A673 (cell line): ENCODE measurements around the gene LRFN5. TPM values are rescaled to one million over a fixed set of nuclear protein-coding genes. Genes with fewer than 3 reads are reported as not detected.

Source experiments
- BruUV-seq: library from RNA; stranded (reverse); fragments of 400-500 nt; replicated peaks from 2 replicates; lab custom pipeline; 2021; lab: Mats Ljungman, UMichigan
- CTCF ChIA-PET: fragments of 300-600 bp; sonication (Branson Sonifier 250); formaldehyde crosslinking; loops from one replicate; lab custom pipeline; 2022; ENCODE audit warnings: antibody characterized with exemption; lab: Charles Lee
- POLR2A ChIA-PET: fragments of 300-600 bp; sonication (Branson Sonifier 250); formaldehyde crosslinking; loops from one replicate; lab custom pipeline; 2022; ENCODE audit warnings: antibody characterized with exemption; ENCODE audit not compliant: low non-redundant PET; lab: Charles Lee
- DNase-seq: peaks from one replicate; pipeline ENCODE4 v3.0.0-alpha.2; 2015; ENCODE audit warnings: low spot score
- H3K27ac ChIP-seq: fragments of 200-600 bp; sonication (generic); 2 replicates; pipeline ENCODE4 v1.5.1; 2016; ENCODE audit warnings: mixed run types, low read depth, mild to moderate bottlenecking, mixed read lengths, antibody characterized with exemption, low read length; ENCODE audit not compliant: poor library complexity, severe bottlenecking
- H3K27me3 ChIP-seq: fragments of 200-600 bp; sonication (generic); replicated peaks from 2 replicates; pipeline ENCODE4 v1.6.1; 2017; ENCODE audit warnings: mixed run types, low read depth, mild to moderate bottlenecking, mixed read lengths, antibody characterized with exemption, low read length; ENCODE audit not compliant: insufficient read depth, poor library complexity
- H3K36me3 ChIP-seq: fragments of 200-600 bp; sonication (generic); 2 replicates; pipeline ENCODE4 v1.6.1; 2016; ENCODE audit warnings: mixed run types, mild to moderate bottlenecking, mixed read lengths, antibody characterized with exemption, low read length; ENCODE audit not compliant: insufficient read depth, poor library complexity, severe bottlenecking
- H3K4me1 ChIP-seq: fragments of 200-600 bp; sonication (generic); 2 replicates; pipeline ENCODE4 v1.6.1; 2017; ENCODE audit warnings: mixed run types, mild to moderate bottlenecking, mixed read lengths, antibody characterized with exemption, low read length; ENCODE audit not compliant: insufficient read depth, poor library complexity, severe bottlenecking
- H3K4me3 ChIP-seq: fragments of 200-600 bp; sonication (generic); 2 replicates; pipeline ENCODE4 v1.5.1; 2016; ENCODE audit warnings: low read depth, mixed run types, mild to moderate bottlenecking, mixed read lengths, low read length; ENCODE audit not compliant: poor library complexity, severe bottlenecking
- H3K9me3 ChIP-seq: fragments of 200-600 bp; sonication (generic); 2 replicates; pipeline ENCODE4 v1.6.1; 2016; ENCODE audit warnings: mixed run types, low read depth, mild to moderate bottlenecking, mixed read lengths, antibody characterized with exemption, low read length; ENCODE audit not compliant: poor library complexity, severe bottlenecking
- EZH2 ChIP-seq: fragments of 200-600 bp; sonication (generic); IDR thresholded peaks from 2 replicates; pipeline ENCODE4 v1.6.1; 2017; ENCODE audit warnings: borderline replicate concordance, low read depth, mild to moderate bottlenecking, mixed read lengths, antibody characterized with exemption, low read length; ENCODE audit not compliant: poor library complexity, severe bottlenecking
- intact Hi-C: fragments of 100-400 bp; cut with micrococcal nuclease; formaldehyde crosslinking; loops from one replicate; pipeline ENCODE4 v1.10.0; 2022; ENCODE audit not compliant: unreplicated experiment
- total RNA-seq: library from RNA; stranded (reverse); gene quantifications from 2 replicates; pipeline ENCODE4 v1.2.3, GENCODE V29; 2021
- TF ChIP-seq, protein P1 (sequence below): fragments of 300-800, 200-600 bp; sonication (generic); conservative IDR thresholded peaks from 2 replicates; pipeline ENCODE4 v1.5.1; 2017; ENCODE audit warnings: low read depth, mild to moderate bottlenecking, antibody characterized with exemption, low read length, moderate library complexity, mixed read lengths

The LRFN5 gene
- total RNA-seq, 1 experiment from 2014 or later = 51.3 TPM

DNA sequence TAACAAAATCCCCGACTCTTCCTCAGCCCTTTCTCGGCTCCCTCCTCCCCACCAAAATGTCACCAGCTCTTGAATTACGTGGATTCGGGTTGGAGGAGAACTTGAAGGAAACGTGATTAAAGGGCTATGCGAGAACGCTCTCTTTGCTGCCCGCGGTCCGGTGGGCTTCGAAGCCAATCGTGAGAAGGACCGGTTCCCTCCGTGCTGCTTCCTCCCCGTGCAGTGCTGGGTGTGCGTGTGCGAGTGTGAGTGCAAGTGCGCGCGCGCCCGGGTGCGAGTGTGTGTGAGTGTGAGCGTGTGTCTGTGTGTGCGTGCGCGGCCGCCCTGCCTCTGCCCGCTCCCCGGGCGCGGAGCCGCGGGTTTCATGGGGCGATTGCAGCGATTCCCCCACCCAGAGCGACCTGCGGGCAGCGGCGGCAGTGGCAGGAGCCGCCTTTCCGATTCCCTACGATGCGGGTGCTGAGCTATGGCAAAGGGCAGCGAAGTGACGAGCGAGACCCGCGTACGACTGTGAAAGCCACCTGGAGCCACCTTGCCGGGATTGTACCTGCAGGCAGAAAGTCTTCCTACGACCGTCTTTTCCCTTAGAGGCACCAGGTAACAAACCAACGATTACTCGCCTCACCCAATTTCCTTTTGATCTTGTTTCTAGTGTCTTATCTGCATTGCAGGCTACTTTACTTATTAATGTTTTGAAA lies 1.4 kb downstream of the LRFN5 start:
- intact Hi-C loops = loop anchor here (5.0 to 10.0 kb wide), 5 partner anchors 59 to 1193 kb away; no protein-coding TSS in a partner anchor
- Histone ChIP-seq H3K27me3 (no peaks in the 10 kb centered on the region), H3K27ac (peak overlapping the region; percentile 84), H3K4me1 (peaks cover 21% of the 10 kb centered on the region), H3K9me3 (no peaks in the 10 kb centered on the region), H3K36me3 (no peaks in the 10 kb centered on the region), H3K4me3 (peak overlapping the region; percentile 79)
- DNase-seq = peak; percentile 58
- TF ChIP-seq, protein P1, sequence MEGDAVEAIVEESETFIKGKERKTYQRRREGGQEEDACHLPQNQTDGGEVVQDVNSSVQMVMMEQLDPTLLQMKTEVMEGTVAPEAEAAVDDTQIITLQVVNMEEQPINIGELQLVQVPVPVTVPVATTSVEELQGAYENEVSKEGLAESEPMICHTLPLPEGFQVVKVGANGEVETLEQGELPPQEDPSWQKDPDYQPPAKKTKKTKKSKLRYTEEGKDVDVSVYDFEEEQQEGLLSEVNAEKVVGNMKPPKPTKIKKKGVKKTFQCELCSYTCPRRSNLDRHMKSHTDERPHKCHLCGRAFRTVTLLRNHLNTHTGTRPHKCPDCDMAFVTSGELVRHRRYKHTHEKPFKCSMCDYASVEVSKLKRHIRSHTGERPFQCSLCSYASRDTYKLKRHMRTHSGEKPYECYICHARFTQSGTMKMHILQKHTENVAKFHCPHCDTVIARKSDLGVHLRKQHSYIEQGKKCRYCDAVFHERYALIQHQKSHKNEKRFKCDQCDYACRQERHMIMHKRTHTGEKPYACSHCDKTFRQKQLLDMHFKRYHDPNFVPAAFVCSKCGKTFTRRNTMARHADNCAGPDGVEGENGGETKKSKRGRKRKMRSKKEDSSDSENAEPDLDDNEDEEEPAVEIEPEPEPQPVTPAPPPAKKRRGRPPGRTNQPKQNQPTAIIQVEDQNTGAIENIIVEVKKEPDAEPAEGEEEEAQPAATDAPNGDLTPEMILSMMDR = no peak
- TF ChIP-seq EZH2 = no peak
- ChIA-PET CTCF (interaction anchor here (1.1 kb wide), 1 partner anchor 34 kb away, joined by 3 read pairs; no protein-coding TSS in a partner anchor), POLR2A (no interaction called here)
- BruUV-seq = no TSS peak

DNA sequence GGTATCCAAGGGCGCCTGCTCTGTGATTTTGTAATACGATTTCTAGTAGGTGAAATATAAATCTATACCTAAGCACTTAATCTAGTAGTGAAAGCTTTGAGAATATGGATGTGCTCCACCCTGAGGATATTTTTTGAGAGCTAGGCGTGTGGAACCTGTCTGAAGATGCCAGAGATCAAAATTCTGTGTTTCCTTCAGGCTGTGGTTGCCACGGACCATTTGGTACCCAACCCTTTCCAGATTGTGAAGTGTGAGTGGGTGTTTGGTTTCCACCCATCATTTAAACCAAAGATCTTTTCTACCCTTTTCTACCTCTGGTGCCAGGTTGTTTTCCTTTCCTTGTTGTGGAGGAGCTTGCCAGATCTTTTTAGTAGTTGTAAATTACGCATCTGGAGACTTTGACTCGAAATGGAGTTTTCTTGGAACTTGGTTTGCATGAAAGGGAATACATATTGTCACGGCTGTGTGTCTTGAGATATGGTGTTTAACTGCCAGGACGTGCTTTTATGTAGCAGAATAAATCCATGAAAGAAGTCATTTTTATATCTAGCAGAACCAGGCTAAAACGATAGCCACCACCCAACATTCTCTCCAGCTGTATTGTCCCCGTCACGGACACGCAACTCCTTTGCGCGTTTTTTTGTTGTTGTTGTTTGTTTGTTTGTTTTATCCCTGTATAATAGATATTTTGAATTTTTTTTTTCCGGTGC lies 2.2 kb downstream of the LRFN5 start:
- peak overlapping the region; percentile 79 for H3K4me3 ChIP-seq
- TF ChIP-seq EZH2 = no peak
- TF ChIP-seq, protein P1 = no peak
- DNase-seq = no peak
- intact Hi-C loops = loop anchor here (5.0 to 10.0 kb wide), 5 partner anchors 58 to 1194 kb away; no protein-coding TSS in a partner anchor
- POLR2A ChIA-PET = interaction anchor here (0.7 kb wide), 1 partner anchor 216 kb away, joined by 5 read pairs; no protein-coding TSS in a partner anchor
- H3K4me1 ChIP-seq = peaks cover 21% of the 10 kb centered on the region
- no peaks in the 10 kb centered on the region for H3K9me3 ChIP-seq
- H3K27me3 ChIP-seq = no peaks in the 10 kb centered on the region
- CTCF ChIA-PET = interaction anchor here (0.6 to 0.7 kb wide), 3 partner anchors 12 to 595 kb away, joined by 3 to 6 read pairs (median 3); no protein-coding TSS in a partner anchor
- BruUV-seq = no TSS peak
- H3K27ac ChIP-seq = peak overlapping the region; percentile 84
- no peaks in the 10 kb centered on the region for H3K36me3 ChIP-seq

DNA sequence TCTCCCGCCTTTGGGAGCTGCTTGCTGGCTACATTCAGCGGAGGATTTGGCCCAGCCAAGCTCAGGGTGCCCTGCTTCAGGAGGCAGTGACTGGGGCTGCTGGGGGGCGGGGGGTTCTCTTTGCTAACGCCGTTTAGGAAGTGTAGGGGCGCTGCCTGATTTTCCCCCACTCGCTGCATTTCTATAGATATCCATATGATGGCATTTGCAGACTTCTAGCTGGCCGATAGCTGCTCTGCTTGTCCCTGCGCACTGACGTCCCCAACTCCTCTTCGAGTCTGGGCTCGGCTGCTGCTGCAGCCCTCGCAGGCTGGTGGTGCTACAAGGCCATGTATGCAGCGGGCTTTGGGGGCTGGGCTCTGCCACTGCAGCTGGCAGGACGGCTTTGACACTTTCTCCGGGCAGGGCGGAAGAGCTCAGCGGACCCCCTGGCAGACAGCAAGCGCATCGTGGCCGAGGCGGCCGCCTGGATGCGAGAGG lies 3.1 kb downstream of the LRFN5 start:
- DNase-seq = peak; percentile 95
- Histone ChIP-seq H3K27me3 (no peaks in the 10 kb centered on the region), H3K4me3 (peak overlapping the region; percentile 79), H3K36me3 (no peaks in the 10 kb centered on the region), H3K9me3 (no peaks in the 10 kb centered on the region), H3K4me1 (peaks cover 29% of the 10 kb centered on the region), H3K27ac (peak overlapping the region; percentile 84)
- POLR2A ChIA-PET = interaction anchor here (0.5 to 0.7 kb wide), 2 partner anchors 215 to 1024 kb away, joined by 3 to 5 read pairs; no protein-coding TSS in a partner anchor
- no TSS peak for BruUV-seq
- CTCF ChIA-PET = interaction anchor here (0.6 to 1.4 kb wide), 6 partner anchors 9 to 594 kb away, joined by 3 to 6 read pairs (median 4); no protein-coding TSS in a partner anchor
- intact Hi-C loops = loop anchor here (1.0 to 10.0 kb wide), 8 partner anchors 58 to 1195 kb away; no protein-coding TSS in a partner anchor
- TF ChIP-seq, protein P1 = peak; percentile 84
- TF ChIP-seq EZH2 = no peak
